ENCODE measurements around the gene RANGAP1. TPM values are rescaled to one million over a fixed set of nuclear protein-coding genes. Genes with fewer than 3 reads are reported as not detected.

Gene RANGAP1
- total and polyA plus RNA-seq, 2 of the 13 experiments (the other 11 are each of a cell fraction or from before 2014, with no cell fraction given) = 51.8 to 83.9 TPM

- peaks cover 31% of the 10 kb centered on the region for H3K4me1 ChIP-seq (ENCODE audit: insufficient read depth, low read length)
- peak overlapping the region; percentile 90 for H3K4me2 ChIP-seq (ENCODE audit: low read depth, low read length)
- WGBS (ENCODE audit: low lambda C conversion rate) = 65% methylated on average over 5 of the region's 16 CpGs
- no peaks in the 10 kb centered on the region for H4K20me1 ChIP-seq (ENCODE audit: insufficient read depth, low read length)
- H3K4me3 ChIP-seq (replicated peaks in 1 of 3; ENCODE audit: insufficient read depth in 1 of 3, low read depth in 2 of 3, low read length in 3 of 3) = no peak overlapping the region; a peak in 1 of 6 replicates
- ChIA-PET CTCF (ENCODE audit: low intra/inter-chr PET ratio, low total read pairs) (no interaction called here), POLR2A (no interaction called here)
- intact Hi-C loops (cut with micrococcal nuclease; ENCODE audit: unreplicated experiment) (loop anchor here (5.0 kb wide), 1 partner anchor 48 kb away; the partner anchor contains the start of gene RANGAP1), in situ Hi-C loops (cut with HindIII; ENCODE audit: extremely low pct_ligation_motif_present, low pct_unique_long_range_greater_than_20kb) (no loop called here)
- no peak for DNase-seq (ENCODE audit: low spot score)
- ATAC-seq = peak; percentile 10
- no peak overlapping the region for H2AFZ ChIP-seq (ENCODE audit: low read length)
- H3K79me2 ChIP-seq (ENCODE audit: insufficient read depth, low read length) = no peaks in the 10 kb centered on the region
- H3K27ac ChIP-seq (ENCODE audit: extremely low read length, insufficient read depth, low read length) = no peak overlapping the region
- no peak overlapping the region for H3K9ac ChIP-seq (ENCODE audit: insufficient read depth, low read depth, low read length)
- no peaks in the 10 kb centered on the region for H3K9me3 ChIP-seq (ENCODE audit: low read length)
- TF ChIP-seq, protein P1, sequence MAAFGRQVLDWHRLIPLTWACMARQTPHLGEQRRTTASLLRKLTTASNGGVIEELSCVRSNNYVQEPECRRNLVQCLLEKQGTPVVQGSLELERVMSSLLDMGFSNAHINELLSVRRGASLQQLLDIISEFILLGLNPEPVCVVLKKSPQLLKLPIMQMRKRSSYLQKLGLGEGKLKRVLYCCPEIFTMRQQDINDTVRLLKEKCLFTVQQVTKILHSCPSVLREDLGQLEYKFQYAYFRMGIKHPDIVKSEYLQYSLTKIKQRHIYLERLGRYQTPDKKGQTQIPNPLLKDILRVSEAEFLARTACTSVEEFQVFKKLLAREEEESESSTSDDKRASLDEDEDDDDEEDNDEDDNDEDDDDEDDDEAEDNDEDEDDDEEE (CRISPR knock-in tag; IDR thresholded peaks at IDR 0.05) = no peak
- TF ChIP-seq SMYD3 (CRISPR knock-in tag; IDR thresholded peaks at IDR 0.05) (no peak), ZNF282 (IDR thresholded peaks at IDR 0.05; ENCODE audit: partially characterized antibody) (no peak), ZNF776 (CRISPR knock-in tag; IDR thresholded peaks at IDR 0.05) (no peak), RNF2 (conservative IDR thresholded peaks at IDR 0.05; ENCODE audit: low read depth) (no peak), NFATC3 (CRISPR knock-in tag; IDR thresholded peaks at IDR 0.05) (no peak), ZBTB42 (CRISPR knock-in tag; IDR thresholded peaks at IDR 0.05) (no peak), ZNF772 (CRISPR knock-in tag; IDR thresholded peaks at IDR 0.05) (no peak), ZNF737 (CRISPR knock-in tag; IDR thresholded peaks at IDR 0.05; ENCODE audit: borderline replicate concordance) (no peak), ZNF280B (CRISPR knock-in tag; IDR thresholded peaks at IDR 0.05; ENCODE audit: borderline replicate concordance) (no peak), MED13 (CRISPR knock-in tag; IDR thresholded peaks at IDR 0.05) (no peak), CC2D1A (CRISPR knock-in tag; IDR thresholded peaks at IDR 0.05) (no peak), ZFP36 (IDR thresholded peaks at IDR 0.05; ENCODE audit: borderline replicate concordance, low read depth, low read length, partially characterized antibody) (no peak)
- TF ChIP-seq, protein P2, sequence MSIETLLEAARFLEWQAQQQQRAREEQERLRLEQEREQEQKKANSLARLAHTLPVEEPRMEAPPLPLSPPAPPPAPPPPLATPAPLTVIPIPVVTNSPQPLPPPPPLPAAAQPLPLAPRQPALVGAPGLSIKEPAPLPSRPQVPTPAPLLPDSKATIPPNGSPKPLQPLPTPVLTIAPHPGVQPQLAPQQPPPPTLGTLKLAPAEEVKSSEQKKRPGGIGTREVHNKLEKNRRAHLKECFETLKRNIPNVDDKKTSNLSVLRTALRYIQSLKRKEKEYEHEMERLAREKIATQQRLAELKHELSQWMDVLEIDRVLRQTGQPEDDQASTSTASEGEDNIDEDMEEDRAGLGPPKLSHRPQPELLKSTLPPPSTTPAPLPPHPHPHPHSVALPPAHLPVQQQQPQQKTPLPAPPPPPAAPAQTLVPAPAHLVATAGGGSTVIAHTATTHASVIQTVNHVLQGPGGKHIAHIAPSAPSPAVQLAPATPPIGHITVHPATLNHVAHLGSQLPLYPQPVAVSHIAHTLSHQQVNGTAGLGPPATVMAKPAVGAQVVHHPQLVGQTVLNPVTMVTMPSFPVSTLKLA (IDR thresholded peaks at IDR 0.05) = no peak
- TF ChIP-seq, protein P3, sequence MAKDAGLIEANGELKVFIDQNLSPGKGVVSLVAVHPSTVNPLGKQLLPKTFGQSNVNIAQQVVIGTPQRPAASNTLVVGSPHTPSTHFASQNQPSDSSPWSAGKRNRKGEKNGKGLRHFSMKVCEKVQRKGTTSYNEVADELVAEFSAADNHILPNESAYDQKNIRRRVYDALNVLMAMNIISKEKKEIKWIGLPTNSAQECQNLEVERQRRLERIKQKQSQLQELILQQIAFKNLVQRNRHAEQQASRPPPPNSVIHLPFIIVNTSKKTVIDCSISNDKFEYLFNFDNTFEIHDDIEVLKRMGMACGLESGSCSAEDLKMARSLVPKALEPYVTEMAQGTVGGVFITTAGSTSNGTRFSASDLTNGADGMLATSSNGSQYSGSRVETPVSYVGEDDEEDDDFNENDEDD (CRISPR knock-in tag; IDR thresholded peaks at IDR 0.05; ENCODE audit: borderline replicate concordance) = no peak
- FAIRE-seq = no peak
- no TSS peak for BruUV-seq (replicated peaks)
- H3K36me3 ChIP-seq (replicated peaks in 1 of 2; ENCODE audit: control insufficient read depth in 1 of 2, insufficient read depth in 2 of 2, low read length in 2 of 2) = no peaks in the 10 kb centered on the region
- no peaks in the 10 kb centered on the region for H3K27me3 ChIP-seq (ENCODE audit: control insufficient read depth in 1 of 2, insufficient read depth in 2 of 2, low read length in 2 of 2)
Observed at GRCh38 chr22:41239443-41240128, 46.4 kb downstream of the RANGAP1 start.
